ENCODE data around the gene TOR4A.

The TOR4A gene

GRCh38 chr9:137296670-137297664 is 19.4 kb downstream of the TOR4A start:
- no peak for FAIRE-seq

GRCh38 chr9:137297966-137298365 is 20.4 kb downstream of the TOR4A start:
- no peak for FAIRE-seq

- FAIRE-seq, result no peak
Observed at GRCh38 chr9:137298401-137299202, 21.1 kb downstream of the TOR4A start.

GRCh38 chr9:137299203-137299565 is 21.7 kb downstream of the TOR4A start:
- no peak for FAIRE-seq

- FAIRE-seq, result no peak
Observed at GRCh38 chr9:137299938-137300337, 22.4 kb downstream of the TOR4A start.

GRCh38 chr9:137300567-137301080 is 23.1 kb downstream of the TOR4A start:
- no peak for FAIRE-seq

- FAIRE-seq, result no peak
Observed at GRCh38 chr9:137301081-137301947, 23.8 kb downstream of the TOR4A start.

- no peak for FAIRE-seq
Observed at GRCh38 chr9:137302118-137302448, 24.6 kb downstream of the TOR4A start, which contains the start of gene NRARP. TSS of gene NRARP (minus strand) at chr9:137302271. CDS start at chr9:137301928, 343 bp downstream.

GRCh38 chr9:137302449-137303150 is 25.1 kb downstream of the TOR4A start:
- FAIRE-seq, result no peak

GRCh38 chr9:137303151-137303892 is 25.8 kb downstream of the TOR4A start:
- no peak for FAIRE-seq

- FAIRE-seq, result no peak
Observed at GRCh38 chr9:137303893-137304382, 26.4 kb downstream of the TOR4A start.

GRCh38 chr9:137304383-137305059 is 27.0 kb downstream of the TOR4A start:
- no peak for FAIRE-seq

GRCh38 chr9:137305060-137305797 is 27.7 kb downstream of the TOR4A start:
- FAIRE-seq, result no peak

- no peak for FAIRE-seq
Observed at GRCh38 chr9:137305798-137306065, 28.2 kb downstream of the TOR4A start.

- FAIRE-seq, result no peak
Observed at GRCh38 chr9:137306066-137306849, 28.7 kb downstream of the TOR4A start.

GRCh38 chr9:137306850-137307254 is 29.3 kb downstream of the TOR4A start:
- no peak for FAIRE-seq

GRCh38 chr9:137307255-137308056 is 29.9 kb downstream of the TOR4A start:
- FAIRE-seq, result no peak

- no peak for FAIRE-seq
Observed at GRCh38 chr9:137308057-137308619, 30.6 kb downstream of the TOR4A start.
